GM12878 (cell line): ENCODE data around the gene LATS2. TPM values are rescaled to one million over a fixed set of nuclear protein-coding genes. Genes with fewer than 3 reads are reported as not detected.

Experiments
- ATAC-seq: fragments of 200-7000 bp; cut with Tn5 transposase; 3 replicates; pipeline ENCODE4 v1.9.1; 2020; ENCODE audit warnings: mild to moderate bottlenecking, moderate library complexity
- BruUV-seq: library from RNA; stranded (reverse); fragments of 400-500 nt; replicated peaks from 2 replicates; lab custom pipeline; 2021; lab: Mats Ljungman, UMichigan
- CTCF ChIA-PET: fragments of 300-600 bp; sonication (Branson Sonifier 250); formaldehyde crosslinking; extraction: SDS; loops from one replicate; lab custom pipeline; 2021; ENCODE audit warnings: inconsistent platforms; lab: Yijun Ruan, JAX
- POLR2A ChIA-PET: fragments of 350-600 bp; formaldehyde crosslinking; extraction: SDS; loops from one replicate; lab custom pipeline; 2021; ENCODE audit warnings: inconsistent platforms; lab: Charles Lee
- RAD21 ChIA-PET: fragments of 300-600 bp; sonication (Branson Sonifier 250); formaldehyde crosslinking; loops from one replicate; lab custom pipeline; 2023; ENCODE audit warnings: antibody characterized with exemption; ENCODE audit not compliant: unreplicated experiment; lab: Charles Lee
- SMC1A ChIA-PET: fragments of 300-600 bp; sonication (Branson Sonifier 250); formaldehyde crosslinking; loops from one replicate; lab custom pipeline; 2023; ENCODE audit not compliant: unreplicated experiment, uncharacterized antibody; lab: Charles Lee
- DNase-seq: peaks from one replicate; pipeline ENCODE4 v3.0.0-alpha.2; 2011; ENCODE audit warnings: low read depth, low spot score
- FAIRE-seq: peaks from 3 replicates; lab custom pipeline; 2011; peaks lifted over from hg19 to GRCh38; lab: Jason Lieb, UNC
- H2AFZ ChIP-seq: 2 replicates; pipeline ENCODE4 v1.6.0; 2011; ENCODE audit warnings: low read depth, low read length, control low read depth; ENCODE audit not compliant: control insufficient read depth
- H3K27ac ChIP-seq: 2 replicates; pipeline ENCODE4 v1.5.1; 2011; ENCODE audit warnings: control low read depth; ENCODE audit not compliant: control insufficient read depth, insufficient read depth
- H3K27me3 ChIP-seq, 2 experiments: replicated peaks in 1 of 2; 2 replicates each; pipeline versions ENCODE4 v1.6.0 to v1.6.1; 2011; ENCODE audit warnings: low read length in 1 of 2; ENCODE audit not compliant: control insufficient read depth in 2 of 2, insufficient read depth in 2 of 2
- H3K36me3 ChIP-seq, 2 experiments: 2 replicates each; pipeline ENCODE4 v1.5.1; 2011; ENCODE audit warnings: low read length in 1 of 2; ENCODE audit not compliant: control insufficient read depth in 2 of 2, insufficient read depth in 2 of 2
- H3K4me1 ChIP-seq: 2 replicates; pipeline ENCODE4 v1.6.1; 2011; ENCODE audit warnings: mild to moderate bottlenecking, low read length, moderate library complexity, mixed read lengths; ENCODE audit not compliant: control insufficient read depth, insufficient read depth
- H3K4me2 ChIP-seq: 2 replicates; pipeline ENCODE4 v1.6.0; 2011; ENCODE audit warnings: control low read depth; ENCODE audit not compliant: control insufficient read depth, insufficient read depth
- H3K4me3 ChIP-seq: fragments of 200-600 bp; sonication (generic); 2 replicates; pipeline ENCODE4 v1.5.1; 2016
- H3K79me2 ChIP-seq: 2 replicates; pipeline ENCODE4 v1.6.0; 2011; ENCODE audit warnings: low read length; ENCODE audit not compliant: control insufficient read depth, insufficient read depth
- H3K9ac ChIP-seq: 2 replicates; pipeline ENCODE4 v1.8.0; 2011; ENCODE audit warnings: low read length, control low read depth, mixed read lengths; ENCODE audit not compliant: control insufficient read depth, insufficient read depth
- H3K9me3 ChIP-seq: replicated peaks from 3 replicates; pipeline ENCODE4 v1.5.1; 2011; ENCODE audit warnings: mild to moderate bottlenecking, low read length; ENCODE audit not compliant: control insufficient read depth, insufficient read depth
- H4K20me1 ChIP-seq: 2 replicates; pipeline ENCODE4 v1.6.0; 2011; ENCODE audit not compliant: control insufficient read depth, insufficient read depth
- CREB1 ChIP-seq: IDR thresholded peaks from 2 replicates; pipeline ENCODE4 v1.6.1; 2012; ENCODE audit warnings: low read depth, mild to moderate bottlenecking, inconsistent platforms
- DPF2 ChIP-seq: fragments of 450-650 bp; IDR thresholded peaks from 2 replicates; pipeline ENCODE4 v1.6.1; 2017; ENCODE audit warnings: mild to moderate bottlenecking
- HDAC6 ChIP-seq: fragments of 200-600 bp; sonication (generic); IDR thresholded peaks from one replicate; pipeline ENCODE4 v1.8.0; 2017; ENCODE audit warnings: antibody characterized with exemption; ENCODE audit not compliant: unreplicated experiment
- KDM1A ChIP-seq: fragments of 200-600 bp; sonication (generic); IDR thresholded peaks from 2 replicates; pipeline ENCODE4 v1.6.1; 2016; ENCODE audit warnings: borderline replicate concordance
- KLF5 ChIP-seq: fragments of 450-650 bp; IDR thresholded peaks from 2 replicates; pipeline ENCODE4 v1.6.1; 2014; ENCODE audit warnings: mild to moderate bottlenecking; ENCODE audit not compliant: partially characterized antibody
- MTA3 ChIP-seq: IDR thresholded peaks from 2 replicates; pipeline ENCODE4 v1.6.1; 2012; ENCODE audit warnings: low read length, inconsistent platforms, borderline replicate concordance
- NR2C2 ChIP-seq: IDR thresholded peaks from 2 replicates; pipeline ENCODE4 v1.6.1; 2011; ENCODE audit warnings: borderline replicate concordance, low read depth; ENCODE audit not compliant: control insufficient read depth, insufficient read length
- RAD21 ChIP-seq: IDR thresholded peaks from 2 replicates; pipeline ENCODE4 v1.6.1; 2011; ENCODE audit warnings: mild to moderate bottlenecking, low read depth, low read length, moderate library complexity; ENCODE audit not compliant: insufficient read depth
- WGBS: methylation state at CpG from one replicate; pipeline ENCODE4 v1.1.6; 2016; ENCODE audit warnings: low lambda C conversion rate; ENCODE audit not compliant: insufficient replicate concordance, insufficient coverage; ENCODE audit errors: missing lambda C conversion rate; 5-methylcytosine and 5-hydroxymethylcytosine counted together
- in situ Hi-C: fragments of 300-500 bp; cut with MboI; formaldehyde crosslinking; loops from 9 replicates; pipeline ENCODE4 v1.14.3; 2018; ENCODE audit warnings: mixed read lengths
- intact Hi-C: fragments of 100-400 bp; cut with micrococcal nuclease; formaldehyde crosslinking; loops from one replicate; pipeline ENCODE4 v1.14.2; 2022; ENCODE audit not compliant: unreplicated experiment
- polyA plus RNA-seq, 11 experiments: library from polyadenylated mRNA; depleted of rRNA in 4 of 11; unstranded in 6 of 11; stranded (reverse) in 5 of 11; fragments of >200 nt; fragmentation: Nextera tagmentation in 4 of 11; fragmentation: Illumina TruSeq in 1 of 11; extraction: Ambion mirVana in 4 of 11; extraction: Trizol in 1 of 11; gene quantifications; 1 replicate in 1 of 11; 2 replicates in 10 of 11; pipeline versions ENCODE4 v1.2.1 to v1.2.3, GENCODE V29; 2011 to 2016; ENCODE audit warnings: inconsistent platforms in 2 of 11, missing spikeins in 2 of 11, low read depth in 1 of 11
- total RNA-seq, 4 experiments: library from RNA; depleted of rRNA in 3 of 4; stranded (reverse); fragments of >200 nt in 3 of 4; fragmentation: Illumina TruSeq in 1 of 4; extraction: Trizol in 1 of 4; gene quantifications; 2 replicates each; pipeline versions ENCODE4 v1.2.1 to v1.2.3, GENCODE V29; 2013 to 2021
- TF ChIP-seq, protein P1 (sequence below): fragments of 450-650 bp; IDR thresholded peaks from 2 replicates; pipeline ENCODE4 v1.6.1; 2017; ENCODE audit warnings: mild to moderate bottlenecking, moderate library complexity
- TF ChIP-seq, protein P2 (sequence below): IDR thresholded peaks from 2 replicates; pipeline ENCODE4 v1.6.1; 2012; ENCODE audit warnings: improper control_type of control experiment, low read depth, low read length; ENCODE audit not compliant: insufficient replicate concordance

Gene LATS2
- total and polyA plus RNA-seq, 10 of the 15 experiments (the other 5 are each of a cell fraction or from before 2014, with no cell fraction given): 0.90 to 7.8 (median 2.0) TPM

DNA sequence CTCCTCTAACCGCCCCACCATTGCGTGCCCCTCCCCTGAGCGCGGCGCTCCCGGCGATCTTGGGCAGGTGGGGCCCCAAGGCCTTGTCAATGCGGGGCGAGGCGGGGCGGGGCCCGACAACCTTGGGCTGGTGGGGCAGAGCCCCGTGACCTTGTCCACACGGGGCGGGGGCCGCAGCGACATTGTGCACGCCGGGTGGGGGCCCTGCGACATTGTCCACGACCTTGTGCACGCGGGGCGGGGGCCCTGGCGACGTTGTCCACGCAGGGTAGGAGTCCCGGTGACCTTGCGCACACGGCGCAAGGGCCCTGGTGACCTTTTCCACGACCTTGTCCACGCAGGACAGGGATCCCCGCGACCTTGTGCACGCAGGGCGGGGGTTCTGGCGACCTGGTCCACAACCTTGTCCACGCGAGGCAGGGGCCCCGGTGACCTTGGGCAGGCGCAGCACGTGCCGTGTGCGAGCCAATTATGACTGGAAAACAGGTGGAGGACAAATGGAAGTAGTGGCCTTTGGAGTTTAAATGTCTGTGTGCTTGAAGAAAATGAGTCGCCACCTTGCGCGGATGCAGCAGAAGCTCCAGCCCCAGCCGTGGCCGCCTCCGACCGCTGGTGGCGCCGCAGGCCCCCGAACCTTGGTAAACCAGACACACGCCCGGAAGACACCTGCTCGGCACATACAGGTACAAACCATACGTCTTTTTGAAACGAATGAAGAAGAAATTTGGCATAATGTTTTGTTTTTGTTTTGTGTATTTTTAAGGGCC lies 62.6 kb downstream of the LATS2 start (continued):
- TF ChIP-seq, protein P1, sequence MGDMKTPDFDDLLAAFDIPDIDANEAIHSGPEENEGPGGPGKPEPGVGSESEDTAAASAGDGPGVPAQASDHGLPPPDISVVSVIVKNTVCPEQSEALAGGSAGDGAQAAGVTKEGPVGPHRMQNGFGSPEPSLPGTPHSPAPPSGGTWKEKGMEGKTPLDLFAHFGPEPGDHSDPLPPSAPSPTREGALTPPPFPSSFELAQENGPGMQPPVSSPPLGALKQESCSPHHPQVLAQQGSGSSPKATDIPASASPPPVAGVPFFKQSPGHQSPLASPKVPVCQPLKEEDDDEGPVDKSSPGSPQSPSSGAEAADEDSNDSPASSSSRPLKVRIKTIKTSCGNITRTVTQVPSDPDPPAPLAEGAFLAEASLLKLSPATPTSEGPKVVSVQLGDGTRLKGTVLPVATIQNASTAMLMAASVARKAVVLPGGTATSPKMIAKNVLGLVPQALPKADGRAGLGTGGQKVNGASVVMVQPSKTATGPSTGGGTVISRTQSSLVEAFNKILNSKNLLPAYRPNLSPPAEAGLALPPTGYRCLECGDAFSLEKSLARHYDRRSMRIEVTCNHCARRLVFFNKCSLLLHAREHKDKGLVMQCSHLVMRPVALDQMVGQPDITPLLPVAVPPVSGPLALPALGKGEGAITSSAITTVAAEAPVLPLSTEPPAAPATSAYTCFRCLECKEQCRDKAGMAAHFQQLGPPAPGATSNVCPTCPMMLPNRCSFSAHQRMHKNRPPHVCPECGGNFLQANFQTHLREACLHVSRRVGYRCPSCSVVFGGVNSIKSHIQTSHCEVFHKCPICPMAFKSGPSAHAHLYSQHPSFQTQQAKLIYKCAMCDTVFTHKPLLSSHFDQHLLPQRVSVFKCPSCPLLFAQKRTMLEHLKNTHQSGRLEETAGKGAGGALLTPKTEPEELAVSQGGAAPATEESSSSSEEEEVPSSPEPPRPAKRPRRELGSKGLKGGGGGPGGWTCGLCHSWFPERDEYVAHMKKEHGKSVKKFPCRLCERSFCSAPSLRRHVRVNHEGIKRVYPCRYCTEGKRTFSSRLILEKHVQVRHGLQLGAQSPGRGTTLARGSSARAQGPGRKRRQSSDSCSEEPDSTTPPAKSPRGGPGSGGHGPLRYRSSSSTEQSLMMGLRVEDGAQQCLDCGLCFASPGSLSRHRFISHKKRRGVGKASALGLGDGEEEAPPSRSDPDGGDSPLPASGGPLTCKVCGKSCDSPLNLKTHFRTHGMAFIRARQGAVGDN: no peak
- TF ChIP-seq NR2C2: no peak
- TF ChIP-seq KLF5: no peak
- TF ChIP-seq RAD21: no peak
- no peak for TF ChIP-seq HDAC6

DNA sequence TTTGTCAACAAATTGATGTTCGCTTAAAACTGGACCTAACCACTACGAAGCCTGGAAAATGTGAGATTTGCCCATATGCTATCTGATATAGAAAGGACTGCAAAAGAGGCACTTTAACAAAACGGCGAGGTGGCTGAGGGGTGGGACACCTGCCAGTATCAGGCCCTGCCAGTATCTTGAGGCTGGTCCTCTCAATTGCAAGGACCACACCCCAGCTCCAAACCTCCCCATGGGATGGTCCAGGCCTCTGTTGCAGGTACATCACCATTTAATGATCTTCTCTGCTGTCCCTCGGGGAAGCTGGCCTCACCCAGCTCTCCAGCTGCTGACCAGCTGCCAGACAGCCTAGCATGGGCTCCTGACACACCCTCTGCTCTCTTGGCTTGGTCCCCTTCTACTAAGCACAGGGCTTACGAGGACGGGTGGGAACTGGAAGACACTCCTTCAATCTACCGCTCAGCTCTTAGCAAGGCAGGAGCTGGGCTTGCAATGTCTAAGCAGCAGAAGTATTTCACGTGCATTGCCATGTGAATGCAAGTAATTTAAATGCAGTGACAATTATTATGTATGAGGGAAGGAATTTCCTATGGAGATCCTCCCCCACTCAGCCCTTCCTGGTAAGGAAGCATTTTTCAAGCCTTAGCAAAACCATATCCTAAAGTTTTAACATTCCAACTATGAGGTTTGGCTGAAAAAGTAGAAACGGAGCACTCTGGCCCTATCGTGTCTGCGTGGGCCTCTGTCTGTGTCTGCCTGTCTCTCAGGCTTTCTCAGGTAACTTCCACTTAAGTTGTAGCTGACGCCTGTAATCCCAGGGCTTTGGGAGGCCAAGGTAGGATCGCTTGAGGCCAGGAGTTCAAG lies 63.9 kb downstream of the LATS2 start:
- no peak for DNase-seq
- RAD21 ChIA-PET: no interaction called here
- no peak overlapping the region for H3K4me3 ChIP-seq
- intact Hi-C loops: no loop called here
- BruUV-seq: no TSS peak
- in situ Hi-C loops: no loop called here
- H3K27ac ChIP-seq: no peak overlapping the region
- no peaks in the 10 kb centered on the region for H4K20me1 ChIP-seq
- no peaks in the 10 kb centered on the region; a peak in 1 of 4 replicates for H3K36me3 ChIP-seq
- no peak overlapping the region for H2AFZ ChIP-seq
- H3K9ac ChIP-seq: no peak overlapping the region
- POLR2A ChIA-PET: no interaction called here
- no peaks in the 10 kb centered on the region for H3K27me3 ChIP-seq
- FAIRE-seq: no peak
- no peak for ATAC-seq
- WGBS: 77% methylated on average over 14 of the region's 14 CpGs
- H3K9me3 ChIP-seq: no peaks in the 10 kb centered on the region
- no peak overlapping the region for H3K4me2 ChIP-seq
- H3K4me1 ChIP-seq: no peaks in the 10 kb centered on the region
- no peaks in the 10 kb centered on the region for H3K79me2 ChIP-seq
- CTCF ChIA-PET: interaction anchor here (1.4 kb wide), 1 partner anchor 54 kb away, joined by 3 read pairs; no protein-coding TSS in a partner anchor
- SMC1A ChIA-PET: interaction anchor here (0.6 kb wide), 1 partner anchor 795 kb away, joined by 3 read pairs; no protein-coding TSS in a partner anchor
- TF ChIP-seq, protein P2, sequence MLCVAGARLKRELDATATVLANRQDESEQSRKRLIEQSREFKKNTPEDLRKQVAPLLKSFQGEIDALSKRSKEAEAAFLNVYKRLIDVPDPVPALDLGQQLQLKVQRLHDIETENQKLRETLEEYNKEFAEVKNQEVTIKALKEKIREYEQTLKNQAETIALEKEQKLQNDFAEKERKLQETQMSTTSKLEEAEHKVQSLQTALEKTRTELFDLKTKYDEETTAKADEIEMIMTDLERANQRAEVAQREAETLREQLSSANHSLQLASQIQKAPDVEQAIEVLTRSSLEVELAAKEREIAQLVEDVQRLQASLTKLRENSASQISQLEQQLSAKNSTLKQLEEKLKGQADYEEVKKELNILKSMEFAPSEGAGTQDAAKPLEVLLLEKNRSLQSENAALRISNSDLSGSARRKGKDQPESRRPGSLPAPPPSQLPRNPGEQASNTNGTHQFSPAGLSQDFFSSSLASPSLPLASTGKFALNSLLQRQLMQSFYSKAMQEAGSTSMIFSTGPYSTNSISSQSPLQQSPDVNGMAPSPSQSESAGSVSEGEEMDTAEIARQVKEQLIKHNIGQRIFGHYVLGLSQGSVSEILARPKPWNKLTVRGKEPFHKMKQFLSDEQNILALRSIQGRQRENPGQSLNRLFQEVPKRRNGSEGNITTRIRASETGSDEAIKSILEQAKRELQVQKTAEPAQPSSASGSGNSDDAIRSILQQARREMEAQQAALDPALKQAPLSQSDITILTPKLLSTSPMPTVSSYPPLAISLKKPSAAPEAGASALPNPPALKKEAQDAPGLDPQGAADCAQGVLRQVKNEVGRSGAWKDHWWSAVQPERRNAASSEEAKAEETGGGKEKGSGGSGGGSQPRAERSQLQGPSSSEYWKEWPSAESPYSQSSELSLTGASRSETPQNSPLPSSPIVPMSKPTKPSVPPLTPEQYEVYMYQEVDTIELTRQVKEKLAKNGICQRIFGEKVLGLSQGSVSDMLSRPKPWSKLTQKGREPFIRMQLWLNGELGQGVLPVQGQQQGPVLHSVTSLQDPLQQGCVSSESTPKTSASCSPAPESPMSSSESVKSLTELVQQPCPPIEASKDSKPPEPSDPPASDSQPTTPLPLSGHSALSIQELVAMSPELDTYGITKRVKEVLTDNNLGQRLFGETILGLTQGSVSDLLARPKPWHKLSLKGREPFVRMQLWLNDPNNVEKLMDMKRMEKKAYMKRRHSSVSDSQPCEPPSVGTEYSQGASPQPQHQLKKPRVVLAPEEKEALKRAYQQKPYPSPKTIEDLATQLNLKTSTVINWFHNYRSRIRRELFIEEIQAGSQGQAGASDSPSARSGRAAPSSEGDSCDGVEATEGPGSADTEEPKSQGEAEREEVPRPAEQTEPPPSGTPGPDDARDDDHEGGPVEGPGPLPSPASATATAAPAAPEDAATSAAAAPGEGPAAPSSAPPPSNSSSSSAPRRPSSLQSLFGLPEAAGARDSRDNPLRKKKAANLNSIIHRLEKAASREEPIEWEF: no peak
- TF ChIP-seq KDM1A (no peak), DPF2 (no peak), CREB1 (no peak), MTA3 (no peak)
